H1 (cell line): ENCODE results near the gene DDAH2.

Source experiments
- JUN ChIP-seq: IDR thresholded peaks from 2 replicates; pipeline ENCODE4 v1.6.1; 2011; ENCODE audit warnings: low read depth, mild to moderate bottlenecking, improper control_type of control experiment, low read length
- POLR2AphosphoS5 ChIP-seq: IDR thresholded peaks from 2 replicates; pipeline ENCODE4 v1.6.1; 2011; ENCODE audit warnings: low read depth, low read length
- TF ChIP-seq, protein P1 (sequence below): IDR thresholded peaks from 2 replicates; pipeline ENCODE4 v1.6.1; 2012; ENCODE audit warnings: low read length, inconsistent platforms

GRCh38 chr6:31718265-31718664 is 10.8 kb downstream of the DDAH2 start:
- TF ChIP-seq, protein P1, sequence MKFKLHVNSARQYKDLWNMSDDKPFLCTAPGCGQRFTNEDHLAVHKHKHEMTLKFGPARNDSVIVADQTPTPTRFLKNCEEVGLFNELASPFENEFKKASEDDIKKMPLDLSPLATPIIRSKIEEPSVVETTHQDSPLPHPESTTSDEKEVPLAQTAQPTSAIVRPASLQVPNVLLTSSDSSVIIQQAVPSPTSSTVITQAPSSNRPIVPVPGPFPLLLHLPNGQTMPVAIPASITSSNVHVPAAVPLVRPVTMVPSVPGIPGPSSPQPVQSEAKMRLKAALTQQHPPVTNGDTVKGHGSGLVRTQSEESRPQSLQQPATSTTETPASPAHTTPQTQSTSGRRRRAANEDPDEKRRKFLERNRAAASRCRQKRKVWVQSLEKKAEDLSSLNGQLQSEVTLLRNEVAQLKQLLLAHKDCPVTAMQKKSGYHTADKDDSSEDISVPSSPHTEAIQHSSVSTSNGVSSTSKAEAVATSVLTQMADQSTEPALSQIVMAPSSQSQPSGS, result no peak
- TF ChIP-seq JUN (no peak), POLR2AphosphoS5 (no peak)
